ENCODE results near the gene NRXN3. TPM values are rescaled to one million over a fixed set of nuclear protein-coding genes. Genes with fewer than 3 reads are reported as not detected.

The NRXN3 gene
- polyA plus RNA-seq, 5 donors, result 1.3 to 1.9 (median 1.4) TPM

DNA sequence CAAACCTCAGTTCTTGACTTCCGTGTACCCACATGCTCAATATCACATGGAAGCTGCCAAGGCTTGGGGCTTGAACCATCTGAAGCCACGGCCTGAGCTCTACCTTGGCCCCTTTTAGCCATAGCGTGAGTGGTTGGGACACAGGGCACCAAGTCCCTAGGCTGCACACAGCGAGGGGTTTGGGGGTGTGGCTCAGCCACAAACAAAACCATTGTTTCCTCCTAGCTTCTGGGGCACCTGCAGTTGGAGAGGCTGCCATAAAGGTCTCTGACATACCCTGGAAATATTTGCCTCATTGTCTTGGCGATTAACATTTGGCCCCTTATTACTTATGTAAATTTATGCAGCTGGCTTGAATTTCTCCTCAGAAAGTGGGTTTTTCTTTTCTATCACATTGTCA, 628.6 kb downstream of the NRXN3 start:
- DNase-seq, result no peak

DNA sequence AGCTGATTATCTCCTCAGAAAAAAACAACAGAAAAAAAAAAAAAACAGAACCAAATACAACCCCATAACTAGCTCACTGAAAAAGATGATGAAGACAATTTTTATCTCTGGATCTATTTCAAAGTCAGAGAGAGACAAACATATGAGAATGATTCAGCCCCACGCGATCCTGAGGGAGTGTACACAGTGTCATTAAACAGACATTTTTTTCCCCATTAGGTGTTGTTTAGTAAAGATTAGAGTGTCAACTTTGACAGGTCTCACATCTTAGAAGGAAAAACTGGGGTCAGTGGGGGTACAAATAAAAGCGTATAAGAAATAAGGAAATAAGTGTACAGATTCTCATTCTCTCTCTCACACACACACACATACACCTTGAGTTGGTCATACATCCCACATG, 635.4 kb downstream of the NRXN3 start:
- no peak for DNase-seq

DNA sequence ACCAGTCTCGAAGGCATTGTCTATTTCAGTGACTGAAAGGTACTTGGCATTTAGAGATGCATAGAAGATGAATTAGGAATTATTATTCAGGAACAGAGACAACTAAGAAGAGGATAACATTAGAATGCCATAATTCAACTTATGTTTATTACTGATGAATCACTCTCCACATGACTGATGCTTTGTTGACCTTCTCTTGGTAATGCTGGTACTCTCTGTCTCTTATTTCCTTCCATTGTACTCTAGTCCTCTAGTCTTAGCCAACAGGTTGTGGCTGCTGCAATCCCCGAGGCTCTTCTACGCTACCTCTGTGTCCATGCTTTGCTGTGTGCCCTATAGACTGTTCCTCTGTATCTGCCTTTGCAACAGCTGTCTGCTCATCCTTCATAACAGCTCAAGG, 652.9 kb downstream of the NRXN3 start:
- no peak for DNase-seq

DNA sequence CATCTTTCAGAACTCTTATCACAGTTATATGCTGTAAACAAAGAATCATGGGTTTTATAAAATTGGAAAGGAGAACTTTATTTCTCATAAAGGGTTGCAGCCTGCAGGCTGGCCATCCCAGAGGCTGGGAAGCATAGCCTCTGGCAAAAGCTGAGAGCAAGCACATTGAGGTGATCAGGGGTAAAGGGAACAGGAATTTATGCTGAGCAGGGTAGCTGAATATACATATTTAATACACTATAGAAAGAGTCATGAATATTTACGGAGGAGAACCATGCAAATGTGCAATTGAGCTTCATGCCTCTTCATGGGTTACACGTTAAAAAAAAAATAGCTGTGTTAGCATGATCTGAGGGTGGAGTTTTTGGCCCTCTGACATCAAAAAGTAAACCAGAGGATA, 653.3 kb downstream of the NRXN3 start:
- no peak for DNase-seq

DNA sequence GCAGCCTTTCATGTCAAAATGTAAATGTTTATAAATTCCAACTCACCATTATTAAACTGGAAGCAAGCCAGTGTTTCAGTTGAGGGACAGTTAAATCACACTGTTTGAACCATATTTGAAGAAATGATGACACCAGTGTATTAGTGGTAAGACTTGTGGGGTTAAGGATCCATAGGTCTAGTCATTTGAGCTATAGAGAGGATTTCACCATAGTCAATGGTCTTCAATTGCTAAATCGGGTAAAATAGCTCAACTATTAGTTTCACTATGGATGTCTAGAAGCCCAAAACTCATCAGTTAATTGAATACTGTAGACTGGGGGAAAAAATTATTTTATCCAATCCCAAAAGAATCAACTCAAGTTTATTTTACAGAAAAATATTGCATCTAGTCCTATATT, 659.1 kb downstream of the NRXN3 start:
- DNase-seq, result no peak

DNA sequence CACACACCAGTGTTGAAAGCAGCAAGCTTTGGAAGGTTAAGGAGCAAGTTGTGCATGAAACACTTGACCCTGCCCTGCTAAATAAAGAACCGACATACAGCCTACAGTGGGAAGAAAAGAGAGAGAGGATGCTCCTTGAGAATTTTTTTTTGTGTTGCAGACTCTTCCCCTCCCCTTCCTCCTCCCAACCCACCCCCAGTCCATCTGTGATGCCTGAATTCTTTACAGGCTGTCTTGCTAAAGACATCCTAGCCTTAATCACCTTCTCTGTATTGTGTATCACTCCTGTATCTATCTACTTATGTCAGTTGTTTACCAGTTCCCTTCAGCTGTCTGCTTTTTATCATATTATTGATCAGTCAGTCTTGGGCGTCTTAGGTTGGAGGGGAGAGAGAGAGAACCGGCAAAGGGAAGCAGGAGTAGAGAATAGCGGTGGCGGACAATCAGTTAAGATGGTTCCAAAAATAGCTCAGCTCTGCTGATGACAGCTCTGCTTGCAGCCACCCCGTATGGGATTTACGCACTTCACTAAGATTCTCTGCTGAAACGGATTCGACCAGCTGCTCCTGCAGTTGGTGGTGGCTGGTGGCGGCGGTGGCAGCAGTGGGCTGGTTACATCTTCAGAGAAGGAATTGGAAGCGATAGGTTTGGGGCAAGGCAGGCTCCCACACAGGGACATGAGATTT, 664.7 kb downstream of the NRXN3 start:
- DNase-seq, result no peak

DNA sequence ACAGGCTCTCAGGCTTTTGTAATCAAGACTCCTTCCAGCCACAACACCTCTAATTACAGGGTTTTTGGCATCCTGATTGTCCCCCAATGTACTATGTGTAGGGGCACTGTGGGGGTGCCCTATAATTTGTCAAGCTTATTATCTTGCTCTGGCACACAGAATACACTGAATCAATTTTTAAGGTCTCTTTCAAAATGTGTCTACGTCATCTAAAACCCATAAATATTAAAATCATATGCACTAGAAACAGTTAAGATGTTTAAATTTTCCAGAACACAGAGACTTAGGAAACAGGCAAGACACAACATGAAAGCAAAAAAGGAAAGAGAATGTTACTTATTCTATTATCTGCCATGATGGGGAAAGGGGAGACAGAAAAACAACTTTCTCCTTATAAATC, 665.7 kb downstream of the NRXN3 start:
- no peak for DNase-seq

DNA sequence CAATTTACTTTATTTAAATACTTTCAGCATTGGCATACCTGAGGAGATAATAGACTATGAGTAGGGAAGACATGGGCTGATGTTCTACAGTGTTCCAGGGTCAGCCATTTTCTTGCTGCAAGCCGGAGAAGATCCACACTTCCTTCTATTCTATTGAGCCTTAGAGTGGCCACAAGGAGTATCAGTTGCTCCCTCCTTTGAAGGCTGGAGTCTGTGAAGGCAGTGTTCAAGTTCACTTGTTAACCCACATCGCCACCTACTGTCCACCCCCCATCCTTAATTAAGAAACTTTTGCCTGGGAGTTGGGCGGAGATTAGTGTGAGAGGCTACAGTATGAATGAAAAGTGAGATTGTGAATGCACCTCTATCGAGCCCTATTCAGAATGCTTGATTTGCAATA, 666.6 kb downstream of the NRXN3 start:
- peak in 1 of 2 donors; percentile 7 for DNase-seq

DNA sequence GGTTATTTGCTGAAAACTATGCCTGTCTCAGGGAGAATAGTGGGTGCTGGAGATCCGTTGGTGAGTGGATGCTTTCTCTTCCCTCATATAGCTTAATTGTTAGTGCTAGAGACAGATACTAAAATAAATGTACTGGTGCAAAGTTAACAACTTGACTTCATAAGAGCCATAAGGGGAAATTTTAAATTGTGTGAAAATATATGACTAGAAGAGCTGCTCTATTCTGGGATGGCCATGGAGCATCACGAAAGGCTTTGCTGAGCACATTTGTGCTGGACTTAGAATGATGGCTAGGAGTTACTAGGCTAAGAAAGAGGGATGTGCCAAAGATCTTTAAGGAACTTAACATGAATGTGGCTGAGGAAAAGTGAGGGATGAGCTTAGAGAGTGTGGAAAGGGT, 668.8 kb downstream of the NRXN3 start:
- DNase-seq, result no peak

DNA sequence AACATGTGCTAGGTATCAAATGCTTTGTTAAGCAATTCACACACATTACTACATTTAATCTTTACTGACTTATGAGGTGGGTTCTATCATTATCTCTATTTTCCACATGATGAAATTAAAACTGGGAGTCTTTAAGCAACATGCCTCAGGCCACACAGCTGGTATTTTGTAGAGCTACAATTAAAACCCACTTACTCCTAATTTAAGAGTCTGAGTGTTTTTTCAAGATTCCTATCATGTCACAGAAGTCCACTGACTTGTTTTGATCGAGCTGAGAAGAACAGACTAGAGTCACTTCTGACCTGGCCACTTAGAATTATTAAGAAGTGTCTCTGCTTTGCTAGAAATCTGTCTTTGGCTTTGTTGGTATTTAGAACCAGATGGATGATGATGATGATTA, 670.7 kb downstream of the NRXN3 start:
- no peak for DNase-seq

DNA sequence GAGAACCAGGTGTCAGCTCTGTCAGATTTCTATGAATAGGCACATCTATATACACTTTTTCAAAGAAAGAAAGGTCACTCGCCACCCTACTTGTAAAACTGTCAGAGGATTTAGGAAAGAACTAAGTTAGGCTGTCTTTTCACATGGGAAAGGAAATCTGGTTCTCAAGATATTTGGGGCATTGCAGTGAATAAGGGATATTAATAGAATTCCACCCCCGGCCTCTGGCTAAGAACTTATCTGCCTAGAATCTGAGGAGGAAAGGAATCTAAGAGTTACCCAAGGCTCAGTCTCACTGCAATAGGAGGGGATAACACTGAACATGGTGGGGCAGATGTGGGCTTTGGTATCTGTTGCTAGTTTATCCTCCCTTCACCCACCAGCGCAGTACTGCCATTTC, 677.6 kb downstream of the NRXN3 start:
- DNase-seq, result no peak

DNA sequence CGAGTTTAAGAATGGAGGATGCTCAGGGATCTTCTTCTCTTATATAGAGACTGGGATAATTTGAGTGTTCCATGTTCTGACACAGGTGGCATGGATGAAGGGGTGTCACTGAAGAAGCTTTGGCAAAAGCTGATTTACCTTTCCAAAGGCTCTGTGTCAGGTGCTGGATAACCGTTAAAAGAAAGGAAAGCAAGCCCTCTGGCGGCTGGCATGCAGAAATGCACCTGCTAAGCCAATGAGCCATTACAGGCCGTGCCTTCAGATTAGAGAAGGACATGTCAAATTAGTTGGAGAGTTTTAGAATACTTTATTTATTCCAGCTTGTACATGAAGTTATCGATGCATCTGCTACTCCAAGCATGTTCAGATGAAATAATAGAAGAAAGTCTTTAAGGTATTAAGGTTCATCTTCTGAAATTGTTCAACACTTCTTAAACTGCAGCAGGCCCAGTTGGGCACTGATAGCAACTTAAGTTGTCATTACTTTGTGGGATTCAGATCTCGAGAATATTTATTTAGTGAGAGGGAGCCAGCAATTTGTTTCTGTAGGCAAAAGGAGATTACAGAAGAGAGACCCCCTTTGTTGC, 678.2 kb downstream of the NRXN3 start:
- DNase-seq, result peak in 1 of 2 donors; percentile 13

DNA sequence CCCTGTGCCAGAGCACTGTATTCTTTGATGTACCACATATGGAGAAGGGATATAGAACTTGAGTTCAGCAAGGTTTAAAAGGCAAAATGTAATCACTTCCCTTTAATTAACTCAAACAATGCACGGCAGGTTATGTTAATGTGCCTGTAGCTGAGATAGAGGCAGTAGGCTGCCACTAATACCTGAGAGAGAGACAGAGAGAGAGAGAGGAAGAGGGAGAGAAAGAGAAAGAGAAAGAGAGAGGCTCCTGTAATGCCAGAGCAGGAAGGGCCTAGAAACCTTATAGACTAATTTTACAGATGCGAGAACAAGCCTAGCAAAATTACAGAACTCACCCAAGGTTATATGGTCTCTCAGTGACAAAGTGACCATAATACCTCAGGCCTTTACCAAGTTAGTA, 679.8 kb downstream of the NRXN3 start:
- DNase-seq, result no peak

DNA sequence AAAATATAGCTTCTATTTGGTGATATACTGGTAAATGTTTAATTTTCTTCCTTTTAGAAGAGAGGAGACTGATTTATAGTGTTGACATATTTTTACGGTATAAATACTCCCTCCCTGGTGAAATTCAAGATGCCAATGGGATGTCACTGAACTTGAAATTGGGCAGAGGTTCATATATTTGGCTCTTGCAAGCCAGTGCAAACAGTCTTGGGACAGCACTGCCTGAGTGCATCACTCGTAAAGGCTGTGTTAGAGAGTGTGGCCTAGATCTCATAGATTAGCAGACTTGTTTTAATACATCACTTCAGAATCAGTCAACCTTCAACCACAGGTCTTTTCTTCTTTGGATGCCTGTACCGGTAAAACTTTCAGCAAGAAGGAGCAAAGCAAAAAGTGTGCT, 681.0 kb downstream of the NRXN3 start:
- DNase-seq, result no peak

DNA sequence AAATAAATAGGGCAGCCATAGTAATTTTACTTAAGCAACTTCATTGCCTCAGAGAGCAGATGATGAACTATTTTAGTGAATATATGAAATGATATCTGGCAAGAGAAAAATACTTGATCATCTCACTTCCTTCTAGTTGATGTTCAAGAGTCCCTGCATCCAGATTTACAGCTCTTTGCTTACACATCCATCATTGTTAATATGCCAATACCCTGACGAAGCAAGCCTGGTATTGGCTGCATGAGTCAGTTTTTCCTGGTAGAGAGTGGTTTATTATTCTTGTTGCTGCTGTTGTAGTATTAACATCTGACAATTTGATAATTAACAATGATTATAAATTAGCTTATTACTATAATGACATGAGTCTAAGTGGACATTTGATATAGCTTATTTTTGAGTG, 681.9 kb downstream of the NRXN3 start:
- DNase-seq, result no peak

DNA sequence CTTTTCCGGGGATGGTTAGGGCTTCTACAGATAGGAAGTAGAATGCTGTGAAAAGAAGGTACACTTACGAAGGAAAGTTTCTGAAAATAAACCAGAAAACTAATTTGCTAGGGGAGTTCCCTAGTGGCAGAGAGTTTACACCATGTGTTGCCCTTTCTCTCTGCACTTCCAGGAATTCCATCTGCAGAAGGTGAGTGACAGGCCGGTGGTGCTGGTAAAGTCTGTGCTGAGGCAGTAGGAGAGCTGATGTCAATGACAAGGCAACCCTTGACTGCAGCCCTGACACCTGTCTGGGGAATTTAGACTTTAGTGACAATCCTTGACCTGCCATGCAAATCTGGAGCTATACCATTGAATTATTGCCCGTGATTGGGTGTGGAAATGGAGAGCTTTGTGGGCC, 687.8 kb downstream of the NRXN3 start:
- DNase-seq, result no peak

DNA sequence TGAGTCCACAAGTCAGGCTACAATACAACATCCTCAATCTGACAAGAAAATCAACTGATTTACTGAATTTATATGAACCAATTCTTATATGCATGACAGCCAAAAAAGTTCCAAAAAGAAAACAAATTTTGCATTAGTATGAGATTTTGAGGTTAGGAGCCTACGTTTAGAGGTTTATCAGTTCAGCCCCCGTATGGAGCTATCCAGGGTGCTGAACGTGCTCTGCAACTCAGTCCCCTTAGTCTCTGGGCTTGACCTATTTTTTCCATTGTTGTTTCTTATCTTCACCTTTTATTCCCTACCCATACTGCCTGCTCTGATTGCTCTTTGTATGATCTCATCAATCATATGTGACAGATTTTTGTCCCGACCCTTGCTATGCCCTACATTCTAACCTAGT, 693.0 kb downstream of the NRXN3 start:
- DNase-seq, result peak; percentile 13 to 21

DNA sequence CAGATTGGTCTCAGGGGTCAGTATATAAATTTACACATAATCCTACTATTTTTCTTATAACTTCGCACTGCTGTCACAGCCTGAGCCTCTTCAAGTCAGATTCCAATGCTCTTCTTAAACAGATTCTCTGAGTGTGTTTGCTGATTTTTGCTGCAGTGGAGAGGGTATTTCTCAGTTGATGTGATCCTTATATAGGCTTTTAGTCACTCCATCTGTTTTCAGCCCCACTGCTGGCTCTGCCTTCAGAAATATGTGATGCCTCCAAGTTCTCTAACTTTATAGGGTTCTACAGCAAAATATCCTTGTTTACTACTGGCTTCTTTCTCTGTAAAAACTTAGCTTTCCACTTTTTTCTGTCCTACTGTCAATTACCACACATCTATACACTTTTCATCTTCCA, 702.7 kb downstream of the NRXN3 start:
- DNase-seq, result no peak

DNA sequence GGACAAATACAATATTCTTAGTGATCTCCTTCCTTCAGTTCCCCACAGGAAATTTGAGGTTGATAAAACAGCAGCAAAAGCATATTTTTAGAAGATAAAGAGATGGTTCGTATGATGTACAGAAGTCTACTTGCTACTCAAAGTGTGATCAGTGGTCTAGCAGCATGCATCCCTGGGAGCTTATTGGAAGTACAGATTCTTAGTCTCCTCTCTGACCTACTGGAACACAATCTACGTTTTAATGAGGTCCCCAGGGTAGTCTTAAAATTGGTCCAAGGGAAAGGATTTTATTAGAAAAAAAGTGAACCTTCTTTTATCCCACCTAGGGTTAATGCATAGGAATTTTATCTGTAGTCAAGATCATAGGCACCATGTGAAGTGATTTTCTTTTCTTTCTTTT, 703.4 kb downstream of the NRXN3 start:
- no peak for DNase-seq

DNA sequence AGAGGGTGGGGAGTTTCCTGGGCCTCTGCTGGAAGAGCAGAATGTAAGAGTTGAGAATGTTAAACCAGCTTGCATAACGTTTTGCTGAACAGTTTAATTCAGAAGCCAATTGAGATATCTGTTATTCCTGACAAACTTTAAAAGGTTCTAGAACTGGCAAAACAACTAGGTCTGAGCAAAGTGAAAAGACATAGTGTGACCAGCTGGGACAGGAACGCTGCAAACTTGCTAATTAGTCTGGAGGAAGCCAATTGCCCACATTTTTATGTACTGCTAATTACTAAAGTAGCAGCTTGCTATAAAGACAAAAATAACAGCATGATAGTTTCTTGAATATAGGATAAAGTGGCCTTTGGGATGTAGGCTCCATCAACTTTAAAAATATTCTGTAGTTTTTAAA, 704.9 kb downstream of the NRXN3 start:
- no peak for DNase-seq

DNA sequence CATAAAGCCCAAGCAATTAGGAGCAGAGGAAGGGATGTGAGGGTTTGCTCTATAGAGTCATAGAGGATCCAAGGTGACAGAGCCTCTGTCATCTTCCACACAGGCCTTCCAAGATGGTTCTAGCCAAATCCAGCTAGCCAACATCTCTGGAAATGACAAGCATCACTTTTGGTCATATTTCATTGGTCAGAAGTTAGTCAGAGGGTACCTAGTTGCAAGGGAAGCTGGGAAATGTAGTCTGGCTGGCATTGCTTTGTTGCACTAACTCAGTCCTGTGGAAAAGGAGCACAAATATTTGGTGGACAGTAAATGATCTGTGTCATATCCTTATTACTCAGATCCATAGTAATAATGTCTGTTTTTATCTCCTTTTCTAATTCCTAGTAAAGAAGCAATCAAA, 715.7 kb downstream of the NRXN3 start:
- no peak for DNase-seq

DNA sequence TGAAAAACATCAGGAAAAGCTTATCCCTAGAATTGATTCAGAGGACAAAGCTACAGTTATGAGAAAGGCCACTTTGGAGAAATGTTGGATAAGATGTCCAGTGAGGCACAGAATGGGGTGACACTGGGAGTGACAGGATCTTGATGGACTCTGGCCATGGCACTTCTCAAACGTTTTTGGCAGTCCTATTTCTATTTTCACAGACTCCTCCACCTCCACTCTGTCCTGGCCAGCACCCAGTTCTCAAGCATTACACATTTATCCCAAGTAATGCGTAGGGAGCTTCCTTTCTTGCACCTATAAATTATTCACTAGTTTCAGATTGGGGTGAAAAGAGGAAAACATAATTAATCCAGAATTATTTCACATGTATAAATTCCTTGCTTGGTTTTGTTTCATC, 727.3 kb downstream of the NRXN3 start:
- no peak for DNase-seq

DNA sequence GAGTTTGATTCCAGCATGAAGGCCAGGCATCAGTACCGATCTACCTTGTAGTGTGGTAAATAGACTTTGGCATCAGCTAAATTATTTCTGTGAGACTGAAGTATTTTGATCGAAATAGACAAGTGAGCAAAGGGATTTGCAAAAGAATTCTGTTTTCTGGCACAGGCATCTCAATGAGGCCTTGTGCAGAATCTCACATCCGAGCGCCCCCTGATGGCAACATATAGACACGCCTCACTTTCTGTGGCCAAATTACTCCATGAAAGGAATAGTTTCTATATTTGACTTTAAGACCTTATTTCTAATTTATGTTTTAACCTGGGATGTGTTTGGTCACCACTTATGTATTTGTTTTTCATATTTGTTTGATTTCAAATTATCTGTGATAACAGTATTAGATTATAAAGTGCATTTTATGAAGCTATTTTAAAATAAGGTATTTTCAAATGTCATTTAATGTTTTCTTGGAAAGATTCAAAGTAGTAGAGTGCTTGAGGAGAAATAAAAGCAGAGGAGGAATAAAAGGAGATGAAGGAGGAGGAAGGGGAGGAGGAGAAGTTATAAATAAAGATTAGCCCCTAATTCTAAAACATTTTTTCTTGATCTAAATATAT, 731.9 kb downstream of the NRXN3 start:
- peak; percentile 4 to 18 for DNase-seq

DNA sequence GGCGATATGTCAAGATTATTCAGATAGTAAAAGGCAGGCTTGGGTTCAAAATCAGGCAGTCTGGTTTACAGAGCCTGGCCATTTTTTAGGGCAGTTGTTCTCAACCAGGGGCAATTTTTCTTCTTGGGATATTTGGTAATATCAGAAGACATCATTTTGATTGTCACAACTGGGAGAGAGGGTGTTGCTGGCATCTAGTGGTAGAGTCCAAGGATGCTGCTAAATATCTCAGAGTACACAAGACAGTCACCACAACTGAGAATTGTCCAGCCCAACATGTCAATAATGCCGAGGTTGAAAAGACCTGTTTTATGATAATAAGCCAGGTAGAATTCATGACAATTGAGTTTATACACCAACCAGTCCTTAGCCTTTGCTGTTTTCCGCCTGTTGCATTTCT, 733.9 kb downstream of the NRXN3 start:
- DNase-seq, result no peak

All from right lung (tissue), 5 donors.